ENCODE measurements around the gene TEF. TPM values are rescaled to one million over a fixed set of nuclear protein-coding genes. Genes with fewer than 3 reads are reported as not detected.

TEF gene
- total RNA-seq, 1 experiment from 2014 or later: 12.8 TPM

DNA sequence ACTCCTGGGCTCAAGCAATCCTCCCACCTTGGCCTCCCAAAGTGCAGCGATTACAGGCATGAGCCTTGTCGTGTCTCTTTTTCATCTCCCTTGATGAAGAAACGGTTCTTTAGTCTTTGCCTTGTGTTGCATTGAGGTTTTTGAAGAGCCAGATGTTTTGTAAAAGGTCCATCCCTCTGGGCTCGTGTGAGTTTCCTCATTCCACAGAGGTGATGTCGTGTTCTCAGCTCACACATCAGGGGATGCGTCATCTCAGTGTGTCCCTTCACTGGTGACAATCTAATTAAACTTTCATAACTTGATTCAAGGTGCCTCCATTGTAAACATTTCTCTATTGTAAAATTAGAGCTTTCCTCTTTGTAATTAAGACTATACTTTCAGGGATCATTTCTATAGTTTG is 29.7 kb upstream of the TEF start:
- DNase-seq (ENCODE audit: low spot score): no peak
- in situ Hi-C loops (cut with HindIII; ENCODE audit: low sequenced_read_pairs): no loop called here

DNA sequence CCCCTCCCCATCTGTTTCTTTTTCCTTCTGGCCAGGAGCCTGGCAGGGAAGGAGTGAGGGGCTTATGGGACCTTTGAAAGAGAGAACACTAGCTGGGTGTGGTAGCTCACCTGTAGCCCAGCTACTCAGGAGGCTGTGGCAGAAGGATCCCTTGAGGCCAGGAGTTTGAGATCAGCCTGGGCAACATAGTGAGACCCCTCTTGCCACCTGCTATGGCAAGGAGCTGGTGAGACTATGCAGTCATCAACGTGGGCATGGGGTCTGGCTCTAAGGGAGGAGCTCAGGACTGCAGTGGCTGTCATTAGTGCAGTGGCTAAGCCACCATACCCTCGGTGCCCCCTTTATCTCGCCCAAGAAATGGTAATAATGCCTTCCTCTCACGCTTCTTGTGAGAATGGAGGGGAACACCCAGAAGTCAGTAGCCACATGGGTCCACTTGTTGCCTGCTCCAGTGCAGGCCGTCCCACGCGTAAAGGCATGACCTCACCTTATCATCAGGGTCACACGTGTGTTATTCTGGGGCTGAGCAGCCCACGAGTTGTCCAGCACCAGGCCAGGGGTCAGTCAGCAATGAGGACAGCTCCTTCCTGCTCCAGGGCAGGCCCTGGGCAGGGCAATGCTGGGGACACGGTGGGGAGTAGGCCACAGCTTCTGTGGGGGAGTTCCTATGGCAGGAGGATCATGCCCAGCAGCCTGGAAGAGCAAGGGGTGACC is 27.7 kb upstream of the TEF start:
- in situ Hi-C loops (cut with HindIII; ENCODE audit: low sequenced_read_pairs): no loop called here
- no peak for DNase-seq (ENCODE audit: low spot score)

DNA sequence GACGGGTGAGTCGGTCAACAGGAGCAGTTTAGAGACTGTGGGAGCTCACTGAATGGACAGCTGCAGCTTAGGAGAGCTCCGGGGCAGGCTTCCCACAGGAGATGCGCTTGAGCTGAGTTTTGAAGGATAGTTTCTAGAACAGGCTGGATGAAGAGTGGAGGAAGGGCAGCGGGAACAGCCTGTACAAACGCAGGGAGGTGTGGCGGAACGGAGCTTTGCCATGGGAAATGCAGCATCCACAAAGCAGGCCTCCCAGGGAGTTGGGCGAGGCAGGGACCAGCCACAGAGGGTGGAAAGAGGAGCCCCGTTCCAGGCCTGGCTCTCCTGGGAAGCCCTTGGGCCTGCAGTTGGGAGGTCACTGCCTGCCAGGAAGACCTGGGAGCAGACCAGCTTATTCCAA is 26.8 kb upstream of the TEF start:
- in situ Hi-C loops (cut with HindIII; ENCODE audit: low sequenced_read_pairs): no loop called here
- no peak for DNase-seq (ENCODE audit: low spot score)

DNA sequence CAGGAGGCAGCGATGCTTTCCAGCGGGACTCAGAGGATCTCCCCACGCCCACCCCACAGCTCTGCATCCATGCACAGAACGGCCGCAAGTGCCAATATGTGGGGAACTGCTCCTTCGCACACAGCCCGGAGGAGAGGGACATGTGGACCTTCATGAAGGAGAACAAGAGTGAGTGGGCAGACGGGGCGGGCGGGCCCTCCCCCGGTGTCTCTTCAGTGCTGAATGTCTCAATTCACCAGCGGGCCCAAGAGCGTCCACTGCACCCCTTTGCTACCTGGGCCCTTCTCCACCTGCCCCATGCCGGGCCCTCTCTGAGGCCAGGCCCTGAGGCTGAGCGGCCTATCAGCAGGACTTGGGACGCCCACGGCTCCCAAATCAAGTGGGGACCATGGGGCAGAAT is 25.8 kb upstream of the TEF start:
- DNase-seq (ENCODE audit: low spot score): no peak
- in situ Hi-C loops (cut with HindIII; ENCODE audit: low sequenced_read_pairs): no loop called here

DNA sequence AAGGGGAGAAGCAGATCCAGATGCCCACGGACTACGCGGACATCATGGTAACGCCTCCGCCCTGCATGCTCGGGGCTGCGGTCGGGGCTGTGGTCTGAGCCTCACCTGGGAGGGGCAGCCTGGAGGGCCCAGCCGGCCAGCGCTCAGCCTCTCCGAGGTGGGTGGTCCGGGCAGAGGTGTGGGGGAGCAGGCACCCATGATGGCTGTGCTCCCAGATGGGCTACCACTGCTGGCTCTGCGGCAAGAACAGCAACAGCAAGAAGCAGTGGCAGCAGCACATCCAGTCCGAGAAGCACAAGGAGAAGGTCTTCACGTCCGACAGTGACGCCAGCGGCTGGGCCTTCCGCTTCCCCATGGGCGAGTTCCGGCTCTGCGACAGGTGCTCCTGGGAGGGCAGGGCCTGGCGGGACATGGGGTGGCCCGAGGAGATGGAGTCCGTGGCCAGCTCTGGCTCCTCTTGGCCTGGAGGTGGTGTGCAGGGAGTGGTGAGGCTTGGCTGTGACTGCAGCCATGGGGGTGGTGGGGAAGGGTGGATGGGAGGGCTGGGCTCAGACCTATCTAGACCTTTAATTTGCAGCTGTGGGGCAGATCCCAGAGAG is 25.2 kb upstream of the TEF start:
- in situ Hi-C loops (cut with HindIII; ENCODE audit: low sequenced_read_pairs): no loop called here

DNA sequence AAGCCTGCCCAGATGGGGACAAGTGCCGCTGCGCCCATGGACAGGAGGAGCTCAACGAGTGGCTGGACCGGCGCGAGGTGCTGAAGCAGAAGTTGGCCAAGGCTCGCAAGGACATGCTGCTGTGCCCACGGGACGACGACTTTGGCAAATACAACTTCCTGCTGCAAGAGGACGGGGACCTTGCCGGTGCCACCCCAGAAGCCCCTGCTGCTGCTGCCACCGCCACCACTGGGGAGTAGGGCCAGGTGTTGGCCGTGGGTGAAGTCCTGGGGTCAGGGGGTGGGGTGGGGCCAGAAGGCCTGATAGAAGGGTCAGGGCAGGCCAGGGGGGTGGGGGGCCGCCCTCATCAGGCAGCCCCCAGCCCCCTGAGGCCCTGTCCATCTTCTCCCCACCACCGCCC is 24.6 kb upstream of the TEF start:
- no peak for DNase-seq (ENCODE audit: low spot score)
- in situ Hi-C loops (cut with HindIII; ENCODE audit: low sequenced_read_pairs): no loop called here

More for the DNA sequence above, 25.2 kb upstream of the TEF start:
- DNase-seq (ENCODE audit: low spot score): no peak

DNA sequence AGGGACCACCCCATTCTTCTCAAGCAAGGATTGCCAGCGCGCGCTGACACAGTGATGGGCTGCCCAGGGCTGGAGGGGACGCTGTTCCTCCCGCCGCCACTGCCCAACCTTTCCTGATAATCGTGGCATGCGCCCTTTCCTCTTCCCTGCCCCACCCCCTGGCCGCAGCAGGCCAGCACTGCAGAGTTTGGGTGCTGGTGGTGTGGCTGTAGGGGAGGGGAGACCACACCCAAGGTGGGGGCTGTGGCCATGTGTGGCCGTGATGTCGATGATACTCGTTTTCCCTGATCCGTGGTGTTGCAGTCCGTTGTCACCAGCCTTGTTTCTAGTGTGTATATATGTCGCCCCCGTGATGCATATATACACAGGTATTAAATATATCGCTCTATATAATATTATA is 22.8 kb upstream of the TEF start:
- in situ Hi-C loops (cut with HindIII; ENCODE audit: low sequenced_read_pairs): no loop called here
- no peak for DNase-seq (ENCODE audit: low spot score)

DNA sequence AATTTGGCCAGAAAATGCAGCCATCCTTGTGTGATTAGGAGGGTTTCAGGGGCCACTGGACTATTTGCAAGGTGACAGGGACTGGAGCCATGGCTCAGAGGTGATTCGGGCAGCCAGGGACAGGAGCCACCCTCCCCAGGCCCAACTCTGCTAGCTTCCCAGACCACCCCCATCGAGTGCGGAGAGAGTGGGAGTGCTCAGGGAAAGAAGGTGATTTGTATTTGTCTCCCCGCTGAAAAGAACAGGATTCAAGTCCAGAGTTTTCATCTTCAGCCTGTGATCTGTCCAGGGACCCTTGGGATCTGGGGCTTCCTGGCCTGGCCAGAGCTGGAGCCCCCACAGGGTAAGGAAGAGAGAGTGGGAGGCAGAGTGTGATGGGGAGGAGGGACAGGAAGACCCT is 22.4 kb upstream of the TEF start:
- in situ Hi-C loops (cut with HindIII; ENCODE audit: low sequenced_read_pairs): no loop called here
- no peak for DNase-seq (ENCODE audit: low spot score)

DNA sequence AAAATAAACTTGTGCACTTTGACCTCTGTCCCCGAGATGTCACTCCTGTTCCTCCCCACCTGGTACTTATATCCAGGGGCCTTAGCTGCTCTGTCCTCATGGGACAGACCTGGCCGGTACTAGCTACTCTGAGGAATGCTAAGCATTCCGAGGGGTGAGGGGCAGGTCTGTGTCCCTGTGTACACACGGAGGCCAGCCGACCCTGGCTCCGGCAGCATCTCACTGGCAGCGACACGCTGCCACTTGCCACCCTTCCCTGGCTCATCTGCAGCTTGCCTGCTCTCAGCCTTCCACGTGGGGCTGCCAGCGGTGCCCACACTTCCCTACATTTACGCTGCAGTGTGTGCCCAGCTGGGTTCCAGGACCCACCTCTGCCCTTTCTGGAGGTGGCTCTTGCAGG is 21.6 kb upstream of the TEF start:
- in situ Hi-C loops (cut with HindIII; ENCODE audit: low sequenced_read_pairs): no loop called here

DNA sequence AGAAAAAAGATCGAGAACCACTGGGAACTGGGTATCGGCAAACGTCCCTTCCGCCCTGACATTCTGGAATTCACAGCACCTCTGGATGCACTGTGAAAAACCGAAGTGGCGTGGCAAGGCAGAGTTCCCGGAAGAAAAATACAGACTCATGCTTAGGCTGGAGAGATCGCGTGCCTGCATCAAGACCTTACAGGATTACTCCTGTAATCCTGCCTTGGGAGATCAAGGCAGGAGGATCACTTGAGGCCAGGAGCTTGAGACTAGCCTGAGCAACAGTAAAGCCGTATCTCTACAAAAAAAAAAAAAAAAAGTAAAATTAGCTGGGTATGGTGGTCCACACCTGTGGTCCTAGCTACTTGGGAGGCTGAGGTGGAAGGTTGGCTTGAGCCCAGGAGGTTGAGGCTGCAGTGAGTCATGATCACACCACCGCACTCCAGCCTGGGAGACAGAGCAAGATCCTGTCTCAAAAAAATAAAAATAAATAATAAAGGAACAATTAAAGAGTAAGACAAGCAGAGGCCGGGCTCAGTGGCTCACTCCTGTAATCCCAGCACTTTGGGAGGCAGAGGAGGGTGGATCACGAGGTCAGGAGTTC is 19.9 kb upstream of the TEF start:
- in situ Hi-C loops (cut with HindIII; ENCODE audit: low sequenced_read_pairs): no loop called here
- DNase-seq (ENCODE audit: low spot score): no peak

More for the DNA sequence above, 21.6 kb upstream of the TEF start:
- DNase-seq (ENCODE audit: low spot score): no peak

DNA sequence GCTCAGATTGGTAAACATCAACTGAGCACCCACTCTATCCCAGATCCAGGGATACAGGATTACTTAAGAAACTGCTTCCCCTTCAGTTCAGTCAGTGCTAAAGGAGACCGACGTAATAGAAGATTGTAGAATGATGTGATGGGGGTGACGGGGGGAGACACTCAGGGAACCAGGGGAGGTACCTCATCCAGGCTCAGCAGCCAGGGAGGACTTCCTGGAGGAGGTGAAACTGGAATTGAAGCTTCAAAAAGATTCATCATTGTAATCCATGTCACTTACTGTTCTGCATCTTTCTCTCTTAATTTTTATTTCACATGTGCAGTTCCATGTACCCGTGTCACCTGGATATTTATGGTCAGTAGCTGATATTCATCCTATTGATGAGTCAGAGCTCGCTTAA is 19.1 kb upstream of the TEF start:
- in situ Hi-C loops (cut with HindIII; ENCODE audit: low sequenced_read_pairs): no loop called here
- no peak for DNase-seq (ENCODE audit: low spot score)

DNA sequence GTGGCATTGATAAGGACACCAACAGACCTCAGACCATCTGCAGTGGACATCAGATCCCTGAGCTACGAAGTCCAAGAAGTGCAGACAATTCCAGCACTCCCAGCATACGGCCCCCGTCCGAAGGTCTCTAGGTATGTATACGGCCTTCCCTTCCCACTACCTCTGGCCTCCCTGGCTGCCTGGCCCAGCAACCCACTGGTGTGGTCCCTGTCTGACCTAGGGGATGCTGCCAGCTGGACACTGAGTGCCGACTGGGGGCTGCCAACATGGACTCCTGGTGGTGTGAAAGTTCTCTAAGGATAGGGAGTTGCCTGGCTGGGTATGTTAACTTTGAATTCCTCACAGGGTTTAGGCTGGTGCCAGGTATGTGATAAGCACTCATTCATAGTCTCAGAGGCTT is 17.5 kb upstream of the TEF start:
- in situ Hi-C loops (cut with HindIII; ENCODE audit: low sequenced_read_pairs): no loop called here
- DNase-seq (ENCODE audit: low spot score): no peak

DNA sequence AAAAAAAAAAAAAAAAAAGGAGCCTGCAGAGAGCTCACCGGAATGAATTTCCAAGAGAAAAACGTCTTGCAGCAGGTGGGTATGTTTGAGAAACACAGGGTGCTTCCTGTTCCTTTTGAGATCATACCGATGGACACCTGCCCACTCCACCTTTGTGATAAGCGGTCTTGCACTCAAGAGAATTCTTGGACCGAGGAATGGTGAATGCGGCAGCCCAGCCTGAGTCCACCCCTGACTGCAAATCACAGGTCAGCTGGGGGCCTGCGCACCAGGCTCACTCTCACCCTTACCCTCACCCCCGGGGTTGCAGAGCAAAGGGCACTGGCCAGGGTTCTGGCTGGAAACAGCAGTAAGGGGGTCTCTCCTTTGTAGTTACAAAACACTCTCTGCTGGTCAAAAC is 16.8 kb upstream of the TEF start:
- peak; percentile 50 for DNase-seq (ENCODE audit: low spot score)
- in situ Hi-C loops (cut with HindIII; ENCODE audit: low sequenced_read_pairs): no loop called here

DNA sequence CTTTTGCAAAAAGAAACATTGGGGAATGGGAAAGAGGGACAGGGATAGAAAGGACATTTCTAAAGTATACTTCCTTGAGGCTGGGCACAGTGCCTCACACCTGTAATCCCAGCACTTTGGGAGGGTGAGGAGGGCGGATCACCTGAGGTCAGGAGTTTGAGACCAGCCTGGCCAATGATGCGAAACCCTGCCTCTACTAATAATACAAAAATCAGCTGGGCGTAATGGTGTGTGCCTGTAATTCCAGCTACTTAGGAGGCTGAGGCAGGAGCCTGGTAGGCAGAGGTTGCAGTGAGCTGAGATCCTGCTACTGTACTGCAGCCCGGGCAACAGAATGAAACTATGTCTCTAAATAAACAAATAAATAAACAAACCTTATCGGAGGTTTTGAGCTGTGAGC is 16.3 kb upstream of the TEF start:
- DNase-seq (ENCODE audit: low spot score): no peak
- in situ Hi-C loops (cut with HindIII; ENCODE audit: low sequenced_read_pairs): no loop called here

DNA sequence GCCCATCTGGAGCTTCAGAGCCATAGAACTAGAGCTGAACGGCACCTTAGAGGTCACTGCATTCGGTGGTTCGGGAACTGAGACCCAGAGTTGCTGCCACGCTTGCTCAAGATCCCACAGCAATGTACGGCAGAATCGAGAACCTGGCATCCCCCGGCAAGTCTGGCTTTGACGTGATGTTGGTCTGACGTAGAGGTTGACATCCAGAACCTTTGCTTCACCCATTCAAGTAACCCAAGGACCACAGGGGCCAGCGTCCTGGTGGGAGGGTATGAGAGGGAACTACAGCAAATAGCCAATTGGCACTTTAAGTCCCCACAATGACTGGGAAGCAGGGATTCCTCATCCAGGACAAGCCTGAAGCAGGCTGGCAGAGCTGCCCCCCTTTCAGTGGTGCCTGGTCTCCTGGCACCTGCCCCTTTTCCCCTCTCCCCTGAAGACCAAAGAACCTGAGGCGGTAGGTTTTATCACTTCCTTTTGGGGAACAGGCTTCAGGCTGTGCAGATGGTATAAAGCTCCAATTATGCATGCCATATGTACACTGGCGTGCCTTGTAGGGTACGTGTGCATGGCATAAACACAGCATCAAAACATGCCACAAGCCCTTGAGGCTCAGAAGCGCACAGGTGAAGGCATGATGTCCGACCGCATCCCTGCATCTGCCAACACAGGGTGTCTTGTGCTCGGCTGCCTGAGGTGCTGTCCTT is 15.3 kb upstream of the TEF start:
- in situ Hi-C loops (cut with HindIII; ENCODE audit: low sequenced_read_pairs): no loop called here
- DNase-seq (ENCODE audit: low spot score): no peak

DNA sequence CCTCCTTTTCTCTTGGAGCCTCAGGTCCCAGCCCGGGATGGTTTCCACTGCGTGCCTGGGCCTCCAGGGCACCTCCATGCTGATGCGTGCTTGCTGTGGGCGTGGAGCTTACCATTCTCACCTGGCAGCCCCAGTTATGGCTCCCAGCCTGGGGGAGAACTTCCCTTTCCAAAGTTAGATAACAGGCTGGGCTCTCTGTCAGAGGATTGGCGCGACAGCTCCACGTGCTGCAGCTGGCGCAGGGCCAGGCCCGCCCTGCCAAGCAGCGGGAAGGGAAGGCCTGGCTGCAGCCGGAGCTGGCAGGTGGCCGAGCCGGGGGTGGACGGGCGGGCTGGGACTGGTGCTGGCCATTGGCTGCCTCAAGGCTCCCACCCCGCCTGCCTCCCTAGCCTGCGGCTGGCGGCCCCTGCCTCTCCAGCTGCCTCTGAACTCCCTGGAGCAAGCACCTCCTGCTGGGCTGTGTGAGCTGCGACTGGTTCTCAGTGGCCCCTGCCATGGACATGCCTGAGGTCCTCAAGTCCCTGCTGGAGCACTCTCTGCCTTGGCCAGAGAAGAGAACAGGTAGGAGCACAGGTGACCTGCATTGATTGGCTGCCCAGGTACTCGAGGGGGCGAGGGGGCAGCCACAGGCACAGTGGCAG is 14.6 kb upstream of the TEF start:
- in situ Hi-C loops (cut with HindIII; ENCODE audit: low sequenced_read_pairs): no loop called here
- peak; percentile 95 for DNase-seq (ENCODE audit: low spot score)

DNA sequence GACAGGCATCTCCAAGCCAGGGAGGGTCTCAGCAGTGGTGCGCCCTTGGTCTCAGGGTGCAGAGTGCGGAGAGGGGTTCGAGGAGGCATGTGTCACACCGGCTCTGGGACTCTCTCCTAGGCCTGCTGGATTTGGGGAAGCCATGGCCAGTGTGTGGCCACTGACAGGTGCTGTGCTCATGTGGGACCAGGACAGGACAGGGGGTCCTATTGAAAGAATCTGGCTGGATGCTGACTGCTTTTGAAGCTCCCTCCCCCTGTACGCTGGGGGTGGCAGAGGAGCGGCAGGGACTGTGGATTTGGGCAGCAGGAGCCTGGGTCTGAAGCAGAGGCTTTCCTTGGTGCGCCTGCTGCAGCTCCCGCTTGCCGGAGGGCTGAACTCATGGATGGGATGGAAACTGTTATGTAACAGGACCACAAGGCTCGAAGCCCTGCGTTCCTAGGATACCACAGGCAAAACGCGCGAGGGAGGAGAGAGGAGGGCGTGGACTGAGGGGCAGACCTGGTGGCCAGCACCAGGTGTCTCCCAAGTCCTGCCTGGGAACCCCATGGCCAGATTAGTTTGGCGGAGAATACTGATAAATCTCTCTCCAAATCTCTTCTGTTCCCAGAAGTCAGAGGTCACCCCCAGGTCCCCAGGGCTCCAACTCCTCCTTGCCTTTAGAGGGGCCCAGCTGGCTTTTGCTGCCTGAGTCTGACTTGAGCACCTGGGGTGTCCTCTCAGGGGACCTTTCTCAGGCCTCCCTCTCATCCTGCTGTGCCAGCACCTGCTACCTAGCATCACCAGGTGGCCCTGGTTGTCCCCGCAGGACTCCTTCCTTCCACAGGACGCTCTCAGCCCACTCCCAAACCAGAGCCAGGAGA is 13.8 kb upstream of the TEF start:
- in situ Hi-C loops (cut with HindIII; ENCODE audit: low sequenced_read_pairs): no loop called here
- DNase-seq (ENCODE audit: low spot score): peak; percentile 87

DNA sequence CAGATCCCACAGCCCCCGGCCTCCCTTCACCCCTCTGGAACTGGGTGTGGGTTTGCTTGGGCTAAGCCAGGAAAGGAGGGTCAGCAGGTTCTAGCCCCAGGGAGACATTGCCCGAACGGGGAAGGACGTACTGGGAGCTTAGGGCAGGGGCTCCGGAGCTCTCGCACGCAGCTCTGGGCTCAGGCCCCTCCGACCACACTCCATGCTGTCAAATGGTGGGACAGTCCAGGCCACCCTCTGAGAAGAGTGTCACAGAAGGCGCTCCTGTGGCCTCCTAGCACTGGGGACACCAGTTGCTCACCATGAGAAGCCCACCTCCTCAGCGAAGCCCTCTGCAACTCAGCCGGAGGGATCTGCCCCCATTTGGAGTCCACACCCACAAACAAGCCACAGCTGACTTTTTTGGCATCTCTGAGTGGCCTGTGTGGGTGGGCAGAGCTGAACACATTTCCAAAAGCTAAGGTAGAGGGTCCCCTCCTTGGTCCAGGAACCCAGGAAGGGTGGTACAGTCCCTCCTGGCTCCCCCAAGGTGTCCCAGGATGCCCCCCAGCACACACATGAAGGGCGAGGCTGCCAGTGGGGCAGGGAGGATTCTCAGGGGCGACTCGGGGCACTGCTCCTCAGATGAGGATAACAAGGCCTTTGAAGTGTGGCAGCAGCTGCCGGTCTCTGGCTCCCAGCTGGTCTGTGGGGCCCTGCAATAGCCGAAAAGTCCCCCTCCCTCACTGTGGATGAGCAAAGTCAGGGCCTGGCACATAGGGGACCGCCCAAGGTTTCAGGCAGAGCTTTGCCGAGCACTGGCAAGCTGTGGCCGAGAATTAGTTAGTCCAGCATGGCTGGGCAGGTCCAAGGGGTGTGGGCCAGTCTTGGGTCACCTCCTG is 13.0 kb upstream of the TEF start:
- in situ Hi-C loops (cut with HindIII; ENCODE audit: low sequenced_read_pairs): no loop called here
- DNase-seq (ENCODE audit: low spot score): no peak

All from G401 (cell line).